HT1080 (cell line): ENCODE results near the gene CACNG7. TPM values are rescaled to one million over a fixed set of nuclear protein-coding genes. Genes with fewer than 3 reads are reported as not detected.

Experiments
- DNase-seq: peaks from one replicate; pipeline ENCODE4 v3.0.0-alpha.2; 2015; ENCODE audit warnings: low read depth
- total RNA-seq: library from RNA; depleted of rRNA; stranded (reverse); fragments of >200 nt; shearing (Covaris generic); gene quantifications from 2 replicates; pipeline ENCODE4 v1.2.3, GENCODE V29; 2014; rRNA removed

CACNG7 gene
- total RNA-seq, 1 experiment from 2014 or later, result not detected

GRCh38 chr19:53980539-53981375 is 71.7 kb downstream of the CACNG7 start:
- DNase-seq, result peak; percentile 90

DNA sequence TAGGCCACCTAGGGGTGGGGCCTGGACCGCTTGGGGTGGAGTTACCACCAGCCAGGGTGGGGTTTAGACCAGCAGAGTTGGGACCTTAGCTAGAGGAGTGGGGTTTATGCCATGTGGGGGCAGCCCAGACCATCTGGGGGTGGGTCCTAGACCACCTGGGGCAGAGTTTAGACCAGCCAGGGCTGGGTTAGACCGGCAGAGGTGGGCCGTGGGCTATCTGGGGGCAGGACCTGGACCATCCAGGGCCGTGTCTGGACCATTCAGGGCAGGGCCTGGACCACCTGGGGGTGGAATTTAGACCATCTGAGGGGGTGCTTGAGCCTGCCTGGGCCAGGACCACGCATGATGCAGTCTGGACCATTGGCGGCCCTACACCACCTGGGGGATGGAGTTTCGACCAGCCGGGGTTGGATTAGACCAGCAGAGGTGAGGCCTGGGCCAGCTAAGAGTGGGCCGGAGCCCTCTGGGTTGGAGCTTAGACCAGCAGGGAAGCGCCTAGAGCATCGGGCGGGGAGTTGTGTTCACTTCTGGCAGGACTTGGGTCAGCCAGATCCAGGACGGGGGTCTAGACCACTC is 72.4 kb downstream of the CACNG7 start:
- no peak for DNase-seq

DNA sequence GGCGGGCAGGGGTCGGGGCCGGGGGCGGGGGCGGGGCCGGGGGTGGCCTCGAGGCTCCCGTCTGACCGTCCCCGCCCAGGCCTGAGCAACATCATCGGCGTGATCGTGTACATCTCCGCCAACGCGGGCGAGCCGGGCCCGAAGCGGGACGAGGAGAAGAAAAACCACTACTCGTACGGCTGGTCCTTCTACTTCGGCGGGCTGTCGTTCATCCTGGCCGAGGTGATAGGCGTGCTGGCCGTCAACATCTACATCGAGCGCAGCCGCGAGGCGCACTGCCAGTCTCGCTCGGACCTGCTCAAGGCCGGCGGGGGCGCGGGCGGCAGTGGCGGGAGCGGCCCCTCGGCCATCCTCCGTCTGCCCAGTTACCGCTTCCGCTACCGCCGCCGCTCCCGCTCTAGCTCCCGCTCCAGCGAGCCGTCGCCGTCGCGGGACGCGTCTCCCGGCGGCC is 72.9 kb downstream of the CACNG7 start:
- DNase-seq, result no peak

DNA sequence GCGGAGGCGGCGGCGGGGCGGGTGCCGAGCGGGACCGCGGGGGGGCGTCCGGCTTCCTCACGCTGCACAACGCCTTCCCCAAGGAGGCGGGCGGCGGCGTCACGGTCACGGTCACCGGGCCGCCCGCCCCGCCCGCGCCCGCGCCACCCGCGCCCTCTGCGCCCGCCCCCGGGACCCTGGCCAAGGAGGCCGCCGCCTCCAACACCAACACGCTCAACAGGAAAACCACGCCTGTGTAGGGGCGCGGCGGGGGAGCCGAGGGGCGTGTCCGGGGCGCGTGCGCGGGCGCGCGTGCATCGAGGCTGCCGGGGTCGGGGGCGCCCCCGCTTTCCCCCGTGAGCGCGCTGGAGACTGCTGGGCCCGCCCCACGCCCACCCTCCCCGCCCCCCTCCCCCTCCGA is 73.5 kb downstream of the CACNG7 start:
- no peak for DNase-seq

DNA sequence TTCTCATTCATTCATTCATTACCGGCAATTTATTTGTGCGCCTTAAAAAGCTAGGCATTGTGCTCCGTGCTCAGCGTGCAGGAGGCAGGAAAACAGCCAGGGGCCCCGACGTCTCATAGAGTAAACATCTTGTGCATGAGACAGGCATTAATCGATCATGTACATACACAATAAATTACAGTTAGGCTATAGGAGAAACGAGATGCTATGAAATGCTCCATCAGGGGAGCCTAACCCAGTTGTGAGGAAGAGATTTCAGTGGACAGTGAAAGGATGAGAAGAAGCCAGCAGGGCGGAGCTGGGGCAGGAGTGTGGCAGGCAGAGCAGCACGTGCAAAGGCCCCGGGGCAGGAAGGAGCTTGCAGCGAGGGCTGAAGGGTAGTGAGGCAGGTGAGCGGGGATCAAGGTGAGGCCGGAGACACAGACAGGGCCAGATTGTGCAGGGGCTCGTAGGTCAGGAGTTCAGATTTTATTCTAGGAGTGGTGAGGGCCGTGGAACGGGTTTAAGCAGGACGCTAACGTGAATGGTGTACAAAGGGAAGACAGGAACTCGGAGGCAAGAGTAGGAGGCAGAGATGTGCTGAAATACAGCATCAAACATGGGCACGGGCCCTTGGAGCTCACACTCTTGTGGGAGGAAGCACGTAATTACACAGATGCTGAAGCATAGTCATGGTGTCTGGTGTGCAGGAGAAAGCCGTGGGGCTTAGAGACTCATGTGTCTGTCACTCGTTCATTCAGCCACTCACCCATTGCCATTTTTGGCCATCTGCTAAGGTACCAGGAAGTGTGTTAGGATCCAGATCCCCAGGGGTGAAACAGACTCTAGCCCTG is 74.6 kb downstream of the CACNG7 start:
- no peak for DNase-seq

DNA sequence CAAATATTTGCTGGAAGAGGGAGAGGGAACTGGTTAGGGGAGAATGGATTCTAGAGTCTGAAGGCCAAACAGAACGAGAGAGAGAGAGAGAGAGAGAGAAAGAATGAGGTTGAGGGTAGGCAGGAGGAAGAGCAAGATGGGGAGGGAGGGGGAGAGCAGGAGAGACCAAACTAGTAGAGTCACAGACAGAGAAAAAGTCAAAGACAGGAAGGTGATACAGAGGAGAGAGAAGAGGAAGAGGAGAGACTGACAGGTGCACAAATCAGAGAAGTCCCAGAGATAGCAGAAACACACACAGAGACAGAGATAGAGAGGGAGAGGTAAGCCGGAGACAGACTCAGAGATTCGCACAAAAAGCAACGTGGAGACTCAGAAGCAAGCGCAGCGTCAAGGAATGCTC is 76.8 kb downstream of the CACNG7 start:
- DNase-seq, result no peak

- DNase-seq, result no peak
Observed at GRCh38 chr19:53988981-53989380, 79.9 kb downstream of the CACNG7 start.

DNA sequence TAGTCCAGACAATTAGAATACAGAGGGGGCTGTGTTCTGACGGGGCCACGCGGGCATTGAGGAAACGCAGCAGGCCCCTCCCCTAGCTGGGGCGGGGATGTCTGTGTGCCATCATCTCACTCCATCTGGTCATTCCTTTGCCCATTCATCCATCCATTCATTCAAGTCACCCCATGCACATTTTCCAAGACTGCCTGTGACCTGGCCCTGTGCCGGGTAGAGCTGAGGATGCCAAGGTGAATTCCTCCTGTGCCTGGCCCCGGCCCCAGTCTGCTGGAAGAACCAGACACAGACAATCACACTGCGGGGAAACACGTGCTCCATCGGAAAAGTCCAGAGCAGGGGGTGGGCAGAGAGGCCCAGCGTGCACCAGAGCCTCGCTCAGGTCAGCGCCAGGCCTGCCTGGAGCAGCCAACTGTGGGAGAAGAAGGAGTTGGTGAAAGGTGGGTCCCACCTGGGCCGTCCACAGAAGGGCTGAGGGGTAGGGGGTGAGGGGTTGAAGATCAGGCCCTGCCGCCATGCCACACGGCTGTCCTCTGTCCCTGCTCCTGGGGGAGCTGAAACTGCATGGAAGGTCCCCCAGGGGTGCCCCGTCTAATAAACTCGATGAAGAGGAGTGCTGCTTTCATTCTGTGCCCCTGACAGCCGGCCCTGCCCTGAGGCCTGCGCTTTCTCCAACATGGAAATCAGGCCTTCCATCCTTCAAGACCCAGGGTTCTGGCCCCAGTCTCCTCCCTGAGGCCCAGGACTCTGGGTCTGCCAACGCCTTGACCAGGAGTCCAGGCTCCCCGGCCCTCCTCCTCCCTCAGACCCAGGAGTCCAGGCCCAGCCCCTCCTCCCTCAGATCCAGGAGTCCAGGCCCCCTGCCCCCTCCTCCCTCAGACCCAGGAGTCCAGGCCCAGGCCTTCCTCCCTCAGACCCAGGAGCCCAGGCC is 80.8 kb downstream of the CACNG7 start:
- DNase-seq, result no peak

DNA sequence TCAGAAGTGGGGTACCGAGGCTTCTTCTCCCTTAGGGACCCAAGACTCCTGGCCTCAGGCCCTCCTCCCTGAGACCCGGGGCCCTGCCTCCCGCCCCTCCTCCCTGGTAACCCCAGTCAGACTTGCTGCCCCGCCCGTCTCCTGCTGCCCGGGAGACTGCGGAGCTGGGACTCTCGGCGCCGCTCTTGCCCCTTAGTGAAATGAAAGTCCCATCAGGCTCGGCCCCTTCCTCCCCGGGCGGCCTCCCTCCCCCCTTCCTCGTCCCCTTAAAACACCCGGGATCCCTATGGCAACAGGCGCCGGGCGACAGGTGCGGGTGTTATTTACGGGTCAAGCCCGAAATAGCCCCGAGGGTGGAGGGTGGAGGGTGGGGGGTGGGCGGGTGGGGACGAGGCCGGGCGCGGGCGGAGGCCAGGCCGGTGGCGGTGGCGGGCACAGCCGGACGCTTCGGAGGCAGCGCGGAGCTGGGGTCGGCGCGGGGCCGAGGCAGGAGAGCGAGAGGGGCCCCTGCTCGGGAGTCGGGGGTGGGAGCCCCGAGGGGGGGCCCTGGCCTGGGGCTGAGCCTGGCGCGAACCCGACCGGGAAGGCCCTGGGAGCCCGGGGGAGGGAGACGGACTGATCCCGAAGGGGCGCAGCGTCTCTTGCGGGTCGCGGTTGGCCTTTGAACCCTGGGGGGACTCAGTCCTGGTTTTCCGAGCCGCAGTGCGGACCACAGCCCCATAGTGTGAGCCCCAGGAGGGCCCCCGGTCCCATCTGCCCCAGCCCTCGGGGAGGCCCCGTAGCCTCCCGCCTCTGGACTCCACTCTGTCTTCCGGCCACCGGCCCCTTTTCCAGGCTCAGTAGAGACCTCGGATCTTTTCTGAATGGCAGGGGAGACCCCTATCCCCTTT is 82.4 kb downstream of the CACNG7 start, which contains the start of gene CACNG6:
CACNG6 (plus strand) TSS at position 414 of the 890 bp plus-strand sequence. CDS start 1,241 bp downstream, outside the sequence.
- peak; percentile 44 for DNase-seq

- DNase-seq, result no peak
Observed at GRCh38 chr19:53992211-53992610, 83.1 kb downstream of the CACNG7 start.

GRCh38 chr19:53992815-53993214 is 83.7 kb downstream of the CACNG7 start:
- DNase-seq, result no peak

DNA sequence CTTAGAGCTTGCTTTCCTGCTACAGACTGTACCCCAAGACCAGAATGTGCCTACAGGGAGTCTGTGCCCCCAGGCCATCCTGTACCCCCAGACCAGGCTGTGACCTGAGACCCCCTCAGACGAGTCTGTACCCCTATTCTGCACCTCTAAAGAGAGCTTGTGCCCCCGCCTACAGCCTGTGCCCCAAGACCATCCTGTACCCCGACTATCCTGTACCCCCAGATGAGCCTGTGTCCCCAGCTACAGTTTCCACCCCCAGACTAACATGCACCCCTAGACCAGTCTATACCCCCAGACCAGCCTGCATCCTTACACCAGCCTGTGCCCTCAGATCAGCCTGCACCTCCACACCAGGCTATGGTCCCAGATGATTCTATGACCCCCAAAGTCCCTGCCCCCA is 84.4 kb downstream of the CACNG7 start:
- DNase-seq, result no peak

Other genes starting within 250 kb of the CACNG7 start
- gene NLRP12, start 85.0 kb upstream of the CACNG7 start, total RNA-seq, result not detected in 2 replicates
- gene MYADM, start 41.4 kb upstream of the CACNG7 start, total RNA-seq, result 10.4 and 29.4 TPM in 2 replicates
- 0.43 TPM in 1 of 2 replicates, not detected in the other for gene PRKCG, start 27.1 kb upstream of the CACNG7 start, total RNA-seq
- 0.45 and 1.4 TPM in 2 replicates for gene CACNG8, start 53.7 kb downstream of the CACNG7 start, total RNA-seq
- 0.23 TPM in 1 of 2 replicates, not detected in the other for gene CACNG6, start 82.4 kb downstream of the CACNG7 start, total RNA-seq
- 0.74 and 0.84 TPM in 2 replicates for gene VSTM1, start 154.6 kb downstream of the CACNG7 start, total RNA-seq
- not detected in 2 replicates for gene TARM1, start 172.1 kb downstream of the CACNG7 start, total RNA-seq
- gene OSCAR, start 191.5 kb downstream of the CACNG7 start, total RNA-seq, result 0.19 and 1.2 TPM in 2 replicates
- gene NDUFA3, start 193.6 kb downstream of the CACNG7 start, total RNA-seq, result 40.8 and 67.5 TPM in 2 replicates
- 17.6 and 19.7 TPM in 2 replicates for gene TFPT, start 206.4 kb downstream of the CACNG7 start, total RNA-seq
- 102 and 104 TPM in 2 replicates for gene PRPF31, start 206.5 kb downstream of the CACNG7 start, total RNA-seq
- gene CNOT3, start 228.5 kb downstream of the CACNG7 start, total RNA-seq, result 20.4 and 30.3 TPM in 2 replicates